PFSK-1 (cell line): ENCODE results near the gene ZNF75A.

Experiments
- FOXP2 ChIP-seq: optimal IDR thresholded peaks from 2 replicates; pipeline ENCODE3; 2011; ENCODE audit warnings: borderline replicate concordance, control low read depth, inconsistent platforms; ENCODE audit not compliant: insufficient read depth; ENCODE audit errors: extremely low read length, extremely low read depth
- POLR2AphosphoS5 ChIP-seq: IDR thresholded peaks from 2 replicates; pipeline ENCODE4 v1.6.1; 2012; ENCODE audit warnings: low read depth, mild to moderate bottlenecking, control low read depth, low read length, moderate library complexity
- REST ChIP-seq, 2 experiments: IDR thresholded peaks; 2 replicates each; pipeline versions ENCODE4 v1.6.1 to v1.8.0; 2011 to 2012; ENCODE audit warnings: low read depth in 2 of 2, low read length in 2 of 2, control low read depth in 1 of 2, inconsistent platforms in 1 of 2, mild to moderate bottlenecking in 1 of 2, moderate library complexity in 1 of 2; ENCODE audit not compliant: insufficient read depth in 1 of 2
- SIN3A ChIP-seq: IDR thresholded peaks from 2 replicates; pipeline ENCODE4 v1.6.1; 2012; ENCODE audit warnings: mild to moderate bottlenecking, low read length, moderate library complexity, borderline replicate concordance; ENCODE audit not compliant: insufficient read depth
- TAF1 ChIP-seq: IDR thresholded peaks from 2 replicates; pipeline ENCODE4 v1.6.1; 2012; ENCODE audit warnings: low read length, control low read depth, borderline replicate concordance; ENCODE audit not compliant: insufficient read depth

Gene ZNF75A

GRCh38 chr16:3274490-3274889 is 30.8 kb upstream of the ZNF75A start:
- no peak for TF ChIP-seq TAF1
- no peak for TF ChIP-seq REST (IDR thresholded peaks at IDR 0.05; ENCODE audit: insufficient read depth in 1 of 2, low read depth in 2 of 2, low read length in 2 of 2)

DNA sequence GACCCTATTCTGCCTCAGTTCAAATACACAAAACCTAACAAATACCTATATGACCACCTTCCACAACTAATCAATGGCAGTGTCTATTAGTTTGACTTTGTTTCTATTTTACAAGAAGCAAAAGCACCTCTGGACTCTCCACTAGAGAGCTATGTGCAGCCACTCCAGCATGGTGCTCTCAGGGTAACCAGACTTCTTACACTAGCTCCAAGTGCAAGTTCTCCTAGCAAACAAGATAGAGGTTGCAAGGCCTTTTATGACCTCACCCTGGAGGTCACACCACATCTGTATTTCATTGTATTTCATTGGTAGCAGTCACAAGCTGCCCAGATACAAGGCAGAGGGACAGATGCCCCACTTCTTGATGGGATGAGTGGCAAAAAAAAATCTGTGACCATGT is 30.4 kb upstream of the ZNF75A start:
- TF ChIP-seq FOXP2: no peak
- no peak for TF ChIP-seq SIN3A
- no peak for TF ChIP-seq TAF1
- TF ChIP-seq POLR2AphosphoS5: no peak
- TF ChIP-seq REST (IDR thresholded peaks at IDR 0.05; ENCODE audit: insufficient read depth in 1 of 2, low read depth in 2 of 2, low read length in 2 of 2): no peak

- TF ChIP-seq REST (IDR thresholded peaks at IDR 0.05; ENCODE audit: insufficient read depth in 1 of 2, low read depth in 2 of 2, low read length in 2 of 2): no peak
- no peak for TF ChIP-seq TAF1
- TF ChIP-seq SIN3A: no peak
- TF ChIP-seq FOXP2: no peak
- no peak for TF ChIP-seq POLR2AphosphoS5
Measured at GRCh38 chr16:3276679-3277078, 28.6 kb upstream of the ZNF75A start.

- TF ChIP-seq POLR2AphosphoS5: no peak
- TF ChIP-seq REST (IDR thresholded peaks at IDR 0.05; ENCODE audit: insufficient read depth in 1 of 2, low read depth in 2 of 2, low read length in 2 of 2): no peak
- TF ChIP-seq SIN3A: no peak
- no peak for TF ChIP-seq FOXP2
- TF ChIP-seq TAF1: no peak
Measured at GRCh38 chr16:3281222-3281820, 24.0 kb upstream of the ZNF75A start.

DNA sequence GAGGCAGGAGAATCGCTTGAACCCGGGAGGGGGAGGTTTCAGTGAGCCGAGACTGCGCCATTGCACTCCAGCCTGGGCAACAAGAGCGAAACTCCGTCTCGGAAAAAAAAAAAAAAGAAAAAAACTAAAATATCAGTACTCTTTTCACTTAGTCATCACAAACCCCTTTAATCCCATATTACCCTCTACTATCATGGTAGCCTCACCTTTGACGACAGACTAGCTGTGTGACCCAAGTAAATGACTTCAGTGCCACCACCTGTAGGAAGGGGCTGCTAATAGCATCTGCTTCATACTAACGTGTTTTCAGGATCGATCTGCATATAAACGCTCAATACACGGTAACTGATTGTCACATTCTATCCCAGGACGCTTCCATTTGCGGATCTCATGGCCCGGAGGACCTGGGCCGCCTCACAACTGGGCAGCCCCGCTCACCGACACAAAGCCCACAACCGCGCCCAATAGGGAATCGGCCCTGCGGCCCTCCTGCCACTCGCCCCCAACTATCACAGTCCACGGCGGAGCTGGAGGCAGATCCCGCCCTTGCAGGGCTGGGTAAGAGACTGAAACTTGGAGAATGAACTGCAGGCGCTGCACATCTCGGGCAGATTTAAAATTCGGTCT is 23.1 kb upstream of the ZNF75A start:
- TF ChIP-seq POLR2AphosphoS5: no peak
- 0 out of 2 replicates have a peak, but pooled peaks have one; percentile 55 for TF ChIP-seq TAF1
